HG03378 (cell line): ENCODE results near the gene TSC22D1.
A peak's percentile ranks its signal among the peaks of the same experiment; 100 is the strongest.

Source experiments
- ATAC-seq: cut with Tn5 transposase; IDR thresholded peaks from one replicate; pipeline ENCODE4 v1.9.1; 2021; ENCODE audit warnings: mild to moderate bottlenecking, moderate library complexity; ENCODE audit not compliant: unreplicated experiment

Gene TSC22D1

GRCh38 chr13:44455769-44456168 is 120.4 kb downstream of the TSC22D1 start:
- ATAC-seq = no peak

GRCh38 chr13:44453881-44454280 is 122.2 kb downstream of the TSC22D1 start:
- no peak for ATAC-seq

GRCh38 chr13:44453069-44453468 is 123.1 kb downstream of the TSC22D1 start:
- ATAC-seq = no peak

DNA sequence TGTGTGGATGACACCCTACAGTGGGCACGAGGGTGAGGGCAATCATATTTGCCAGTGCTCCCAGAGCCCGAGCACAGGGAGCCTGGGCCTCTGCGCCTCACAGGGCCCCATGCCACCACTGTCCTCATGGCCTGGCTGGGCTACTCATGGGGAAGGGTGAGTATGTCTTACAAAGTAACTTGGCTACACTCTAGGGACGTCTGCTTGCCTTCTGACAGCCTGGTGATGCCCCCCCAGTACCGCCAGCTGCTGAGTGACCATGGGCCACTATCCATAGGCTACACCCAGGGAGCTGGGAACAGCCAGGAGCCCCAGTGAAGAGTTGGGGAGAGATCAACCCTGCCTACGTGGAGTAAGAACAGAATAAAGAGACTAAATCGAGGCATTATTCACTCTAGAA is 123.7 kb downstream of the TSC22D1 start:
- ATAC-seq = no peak

- ATAC-seq = no peak
Observed at GRCh38 chr13:44451651-44452050, 124.5 kb downstream of the TSC22D1 start.

GRCh38 chr13:44451126-44451525 is 125.0 kb downstream of the TSC22D1 start:
- no peak for ATAC-seq

- no peak for ATAC-seq
Observed at GRCh38 chr13:44449999-44450821, 125.9 kb downstream of the TSC22D1 start.

- no peak for ATAC-seq
Observed at GRCh38 chr13:44448875-44449274, 127.3 kb downstream of the TSC22D1 start.

GRCh38 chr13:44448373-44448772 is 127.8 kb downstream of the TSC22D1 start:
- no peak for ATAC-seq

DNA sequence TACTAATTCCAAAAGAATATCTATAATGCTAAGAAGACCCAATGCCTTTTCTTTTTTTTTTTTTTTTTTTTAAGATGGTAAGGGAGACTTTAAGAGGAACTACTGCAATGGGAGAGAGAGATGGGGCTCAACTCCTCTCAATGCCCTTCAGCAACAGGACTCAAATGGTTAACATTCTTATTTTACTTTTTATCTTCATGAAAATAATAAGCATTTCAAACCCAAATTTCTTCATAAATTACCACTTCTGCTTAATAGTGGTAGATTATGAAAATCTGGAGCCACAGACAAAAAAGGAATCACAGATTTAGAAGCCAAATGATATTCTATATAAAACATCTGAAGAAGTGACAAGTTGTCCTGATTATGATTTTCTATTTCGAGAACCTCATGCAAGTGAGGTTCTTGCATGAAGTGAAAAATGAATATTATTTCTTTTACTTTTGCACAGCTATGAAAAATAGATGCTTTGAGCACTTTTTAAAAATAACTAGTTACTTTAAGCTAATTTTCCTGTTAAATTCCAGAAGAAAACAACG is 128.3 kb downstream of the TSC22D1 start:
- ATAC-seq = no peak

- ATAC-seq = no peak
Observed at GRCh38 chr13:44440046-44440608, 136.0 kb downstream of the TSC22D1 start.

GRCh38 chr13:44439452-44440024 is 136.6 kb downstream of the TSC22D1 start:
- no peak for ATAC-seq

DNA sequence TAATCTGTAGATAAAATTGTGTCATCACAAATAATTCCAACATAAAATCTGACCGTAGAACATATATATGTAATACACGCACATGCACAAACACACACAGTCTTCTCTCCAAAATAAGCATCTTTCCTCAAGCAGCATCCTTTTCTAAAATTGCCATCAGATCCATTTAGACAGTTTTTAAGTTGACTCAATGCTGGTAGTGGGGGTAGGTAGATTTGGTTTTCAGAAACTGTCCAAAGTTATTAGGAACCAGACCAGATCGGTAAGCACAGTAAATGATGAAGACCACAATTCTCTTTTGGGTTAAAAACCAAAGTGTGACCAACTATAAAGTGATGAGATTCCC is 137.9 kb downstream of the TSC22D1 start:
- ATAC-seq = no peak

- peak; percentile 49 for ATAC-seq
Observed at GRCh38 chr13:44437356-44438233, 138.5 kb downstream of the TSC22D1 start.

- no peak for ATAC-seq
Observed at GRCh38 chr13:44436589-44437337, 139.4 kb downstream of the TSC22D1 start.

GRCh38 chr13:44435919-44436510 is 140.1 kb downstream of the TSC22D1 start:
- ATAC-seq = no peak

DNA sequence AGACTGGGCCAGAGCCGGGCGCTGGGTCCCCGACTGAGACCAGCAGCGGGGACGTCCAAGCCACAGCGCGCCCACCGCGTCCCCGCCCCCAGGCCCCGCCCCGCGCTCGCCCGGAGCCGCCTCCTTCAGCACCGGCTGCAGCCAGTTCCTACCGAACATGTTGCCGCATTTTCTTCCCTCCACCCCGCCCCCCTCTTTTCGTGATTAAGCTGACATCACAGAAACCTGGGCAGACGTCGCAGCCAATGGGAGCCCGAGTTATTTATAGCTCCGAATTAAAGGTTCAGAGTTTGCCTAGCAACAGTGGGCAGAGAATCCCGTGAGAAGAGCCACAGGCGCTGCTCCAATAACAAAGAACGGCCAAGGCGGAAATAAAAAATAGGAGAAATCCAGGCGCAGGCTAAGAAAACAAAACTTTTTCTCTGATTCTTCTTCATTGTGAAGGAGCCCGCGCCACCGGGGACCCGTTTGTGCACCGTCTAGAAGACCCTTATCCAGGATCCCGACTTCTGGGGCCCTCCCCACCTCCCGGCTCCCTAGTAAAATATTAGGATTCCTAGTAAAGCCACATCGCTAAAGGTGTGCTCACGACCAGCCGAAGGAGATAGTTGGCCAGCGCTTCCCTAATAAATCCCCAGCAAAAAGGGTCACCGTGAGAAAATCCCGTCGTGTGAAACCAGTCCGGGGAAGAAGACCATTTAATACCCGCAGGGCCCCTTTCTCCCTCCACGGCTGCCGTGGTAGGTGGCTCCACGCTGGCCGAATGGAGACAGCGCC is 140.8 kb downstream of the TSC22D1 start:
- ATAC-seq = no peak

DNA sequence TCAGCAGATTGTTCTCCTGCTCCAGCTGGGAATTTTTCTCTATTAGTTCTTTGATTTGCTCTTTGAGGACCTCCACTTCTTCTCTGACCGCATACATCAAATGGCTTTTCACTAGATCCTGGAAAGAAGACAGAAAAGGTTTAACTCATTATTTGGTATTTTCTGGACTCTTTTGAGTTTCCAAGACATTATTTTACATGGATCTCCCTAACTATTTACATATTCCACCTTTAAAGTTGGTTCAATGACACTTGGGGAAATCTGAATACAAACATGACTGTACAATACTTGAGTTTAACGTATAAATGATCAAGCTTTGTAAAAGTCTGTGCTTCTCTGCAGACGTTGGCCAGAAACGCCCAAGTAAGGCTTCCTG is 141.4 kb downstream of the TSC22D1 start:
- no peak for ATAC-seq
